ENCODE data around the gene PRKG1.

Gene PRKG1

GRCh38 chr10:51760864-51761640 lies 686.8 kb downstream of the PRKG1 start:
- no CpG with 5 or more reads among the region's 4 CpGs for WGBS, 2 donors (ENCODE audit: extremely low coverage in 2 of 2, insufficient read length in 2 of 2, insufficient replicate concordance in 1 of 2)
- Histone ChIP-seq H3K9me3 (replicated peaks in 1 of 2; ENCODE audit: control insufficient read depth in 2 of 2, insufficient read depth in 1 of 2, low read depth in 1 of 2, low read length in 2 of 2) (peaks cover 0 to under 1% of the 10 kb centered on the region in 2 donors), H3K23ac (ENCODE audit: low read depth, low read length, poor library complexity) (no peak overlapping the region), H2BK15ac (ENCODE audit: low read length) (no peak overlapping the region), H3K9ac (ENCODE audit: low read depth, low read length, poor library complexity) (no peak overlapping the region), H4K91ac (ENCODE audit: low read depth, low read length, poor library complexity) (no peak overlapping the region), H3K4me1 (ENCODE audit: control insufficient read depth in 2 of 2, insufficient read depth in 1 of 2, low read depth in 1 of 2, low read length in 2 of 2) (no peaks in the 10 kb centered on the region), H3K18ac (ENCODE audit: low read length) (no peak overlapping the region), H2AK5ac (ENCODE audit: low read depth, low read length) (no peak overlapping the region), H3K79me1 (ENCODE audit: low read depth, low read length) (no peaks in the 10 kb centered on the region), H2BK12ac (ENCODE audit: low read length) (no peak overlapping the region), H2BK120ac (ENCODE audit: low read depth, low read length) (no peak overlapping the region), H2BK5ac (ENCODE audit: low read length) (no peak overlapping the region), H3K4me2 (ENCODE audit: insufficient read depth, low read length, poor library complexity, severe bottlenecking) (no peak overlapping the region), H3K14ac (ENCODE audit: low read length) (no peak overlapping the region), H4K8ac (ENCODE audit: low read depth, low read length) (no peak overlapping the region), H3K4me3 (ENCODE audit: low read length in 2 of 2) (no peak overlapping the region), H3K27ac (replicated peaks; ENCODE audit: low read length) (no peak overlapping the region), H2AFZ (ENCODE audit: low read length) (no peak overlapping the region), H3K27me3 (ENCODE audit: control insufficient read depth in 3 of 3, insufficient read depth in 3 of 3, low read depth in 1 of 3, low read length in 3 of 3) (no peaks in the 10 kb centered on the region), H3K4ac (ENCODE audit: low read length) (no peak overlapping the region), H3K36me3 (replicated peaks in 1 of 2; ENCODE audit: control insufficient read depth in 2 of 2, insufficient read depth in 2 of 2, low read length in 2 of 2) (no peaks in the 10 kb centered on the region)
- DNase-seq (ENCODE audit: low spot score): no peak

DNA sequence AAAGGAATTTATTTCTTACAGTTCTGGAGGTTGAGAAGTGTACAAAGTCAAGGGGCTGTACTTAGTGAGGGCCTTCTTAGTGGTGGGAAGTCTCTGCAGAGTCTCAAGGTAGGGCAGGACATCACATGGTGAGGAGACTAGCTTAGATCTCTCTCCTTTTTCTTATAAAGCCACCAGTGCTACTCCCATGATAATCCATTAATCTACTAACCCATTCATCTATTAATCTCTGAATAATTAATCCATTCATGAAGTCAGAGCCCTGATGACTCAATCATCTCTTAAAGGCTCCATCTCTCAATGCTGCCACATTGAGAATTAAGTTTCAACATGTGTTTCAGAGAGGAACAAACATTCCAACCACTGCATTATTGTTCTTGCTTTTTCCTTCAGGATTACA lies 689.5 kb downstream of the PRKG1 start:
- H3K9ac ChIP-seq (ENCODE audit: low read depth, low read length, poor library complexity): no peak overlapping the region
- no peak overlapping the region for H3K4me2 ChIP-seq (ENCODE audit: insufficient read depth, low read length, poor library complexity, severe bottlenecking)
- no peak overlapping the region for H3K18ac ChIP-seq (ENCODE audit: low read length)
- H3K4ac ChIP-seq (ENCODE audit: low read length): no peak overlapping the region
- H3K27ac ChIP-seq (replicated peaks; ENCODE audit: low read length): no peak overlapping the region
- H2AFZ ChIP-seq (ENCODE audit: low read length): no peak overlapping the region
- peaks cover 0 to 2% of the 10 kb centered on the region in 2 donors for H3K9me3 ChIP-seq (replicated peaks in 1 of 2; ENCODE audit: control insufficient read depth in 2 of 2, insufficient read depth in 1 of 2, low read depth in 1 of 2, low read length in 2 of 2)
- no peak for DNase-seq (ENCODE audit: low spot score)
- H2BK5ac ChIP-seq (ENCODE audit: low read length): no peak overlapping the region
- H3K79me1 ChIP-seq (ENCODE audit: low read depth, low read length): no peaks in the 10 kb centered on the region
- no peak overlapping the region for H2AK5ac ChIP-seq (ENCODE audit: low read depth, low read length)
- no peak overlapping the region for H2BK15ac ChIP-seq (ENCODE audit: low read length)
- no peak overlapping the region for H3K14ac ChIP-seq (ENCODE audit: low read length)
- no peaks in the 10 kb centered on the region for H3K4me1 ChIP-seq (ENCODE audit: control insufficient read depth in 2 of 2, insufficient read depth in 1 of 2, low read depth in 1 of 2, low read length in 2 of 2)
- no peak overlapping the region for H3K4me3 ChIP-seq (ENCODE audit: low read length in 2 of 2)
- H3K36me3 ChIP-seq (replicated peaks in 1 of 2; ENCODE audit: control insufficient read depth in 2 of 2, insufficient read depth in 2 of 2, low read length in 2 of 2): no peaks in the 10 kb centered on the region
- no peak overlapping the region for H4K91ac ChIP-seq (ENCODE audit: low read depth, low read length, poor library complexity)
- H4K8ac ChIP-seq (ENCODE audit: low read depth, low read length): no peak overlapping the region
- no peak overlapping the region for H2BK12ac ChIP-seq (ENCODE audit: low read length)
- no peak overlapping the region for H2BK120ac ChIP-seq (ENCODE audit: low read depth, low read length)
- peaks cover 0 to 2% (median 0%) of the 10 kb centered on the region in 3 experiments for H3K27me3 ChIP-seq (ENCODE audit: control insufficient read depth in 3 of 3, insufficient read depth in 3 of 3, low read depth in 1 of 3, low read length in 3 of 3)
- H3K23ac ChIP-seq (ENCODE audit: low read depth, low read length, poor library complexity): no peak overlapping the region

- no peak for DNase-seq (ENCODE audit: low spot score)
Observed at GRCh38 chr10:51765284-51765971, 691.1 kb downstream of the PRKG1 start.

DNA sequence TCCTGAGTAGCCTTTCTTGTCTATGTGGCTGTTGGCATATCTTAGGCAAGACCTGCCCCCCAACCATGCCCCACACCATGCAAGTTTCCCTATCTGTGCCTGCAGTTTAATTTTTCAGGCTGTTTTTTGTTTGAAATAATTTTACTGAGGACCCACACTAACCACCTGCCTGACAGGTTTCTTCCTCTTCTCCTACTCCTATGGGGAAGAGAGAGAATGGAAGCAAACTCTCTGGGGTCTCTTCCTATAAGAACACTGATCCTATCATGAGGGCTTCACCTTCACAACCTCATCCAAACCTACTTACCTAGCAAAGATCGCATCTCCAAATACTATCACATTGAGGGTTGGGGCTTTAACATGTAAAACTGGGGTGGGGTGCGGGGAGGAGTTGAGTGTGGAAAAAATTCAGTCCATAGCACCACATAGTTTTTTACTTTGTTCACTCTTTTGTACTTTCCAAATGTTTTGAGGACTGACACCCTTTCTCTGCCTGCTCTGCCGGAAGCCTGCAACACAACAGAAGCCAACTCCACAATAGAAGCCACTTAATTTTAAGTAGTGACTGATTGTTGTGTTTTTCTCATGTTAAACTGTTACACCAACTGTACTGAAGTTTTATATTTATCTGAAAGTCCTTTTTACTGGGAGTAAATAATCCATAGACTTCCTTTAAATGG lies 692.3 kb downstream of the PRKG1 start:
- no peaks in the 10 kb centered on the region for H3K4me1 ChIP-seq (ENCODE audit: control insufficient read depth in 2 of 2, insufficient read depth in 1 of 2, low read depth in 1 of 2, low read length in 2 of 2)
- no peak overlapping the region for H2BK120ac ChIP-seq (ENCODE audit: low read depth, low read length)
- H3K79me1 ChIP-seq (ENCODE audit: low read depth, low read length): no peaks in the 10 kb centered on the region
- DNase-seq (ENCODE audit: low spot score): no peak
- H3K18ac ChIP-seq (ENCODE audit: low read length): no peak overlapping the region
- H3K9me3 ChIP-seq (replicated peaks in 1 of 2; ENCODE audit: control insufficient read depth in 2 of 2, insufficient read depth in 1 of 2, low read depth in 1 of 2, low read length in 2 of 2): peaks cover 0 to 2% of the 10 kb centered on the region in 2 donors
- no peak overlapping the region for H3K4me3 ChIP-seq (ENCODE audit: low read length in 2 of 2)
- H4K91ac ChIP-seq (ENCODE audit: low read depth, low read length, poor library complexity): no peak overlapping the region
- no peaks in the 10 kb centered on the region for H3K36me3 ChIP-seq (replicated peaks in 1 of 2; ENCODE audit: control insufficient read depth in 2 of 2, insufficient read depth in 2 of 2, low read length in 2 of 2)
- H3K4me2 ChIP-seq (ENCODE audit: insufficient read depth, low read length, poor library complexity, severe bottlenecking): no peak overlapping the region
- H2BK15ac ChIP-seq (ENCODE audit: low read length): no peak overlapping the region
- H2AK5ac ChIP-seq (ENCODE audit: low read depth, low read length): no peak overlapping the region
- no peak overlapping the region for H3K14ac ChIP-seq (ENCODE audit: low read length)
- H2BK12ac ChIP-seq (ENCODE audit: low read length): no peak overlapping the region
- no peak overlapping the region for H2BK5ac ChIP-seq (ENCODE audit: low read length)
- H3K9ac ChIP-seq (ENCODE audit: low read depth, low read length, poor library complexity): no peak overlapping the region
- H4K8ac ChIP-seq (ENCODE audit: low read depth, low read length): no peak overlapping the region
- no peak overlapping the region for H3K23ac ChIP-seq (ENCODE audit: low read depth, low read length, poor library complexity)
- WGBS, 2 donors (ENCODE audit: extremely low coverage in 2 of 2, insufficient read length in 2 of 2, insufficient replicate concordance in 1 of 2): no CpG with 5 or more reads among the region's 3 CpGs
- no peak overlapping the region for H2AFZ ChIP-seq (ENCODE audit: low read length)
- no peak overlapping the region for H3K4ac ChIP-seq (ENCODE audit: low read length)
- H3K27ac ChIP-seq (replicated peaks; ENCODE audit: low read length): no peak overlapping the region
- H3K27me3 ChIP-seq (ENCODE audit: control insufficient read depth in 3 of 3, insufficient read depth in 3 of 3, low read depth in 1 of 3, low read length in 3 of 3): peaks cover 0 to 2% (median 0%) of the 10 kb centered on the region in 3 experiments

More at GRCh38 chr10:51765284-51765971, 691.1 kb downstream of the PRKG1 start:
- Histone ChIP-seq H3K36me3 (replicated peaks in 1 of 2; ENCODE audit: control insufficient read depth in 2 of 2, insufficient read depth in 2 of 2, low read length in 2 of 2) (no peaks in the 10 kb centered on the region), H3K23ac (ENCODE audit: low read depth, low read length, poor library complexity) (no peak overlapping the region), H3K9ac (ENCODE audit: low read depth, low read length, poor library complexity) (no peak overlapping the region), H3K4me3 (ENCODE audit: low read length in 2 of 2) (no peak overlapping the region), H3K79me1 (ENCODE audit: low read depth, low read length) (no peaks in the 10 kb centered on the region), H3K14ac (ENCODE audit: low read length) (no peak overlapping the region), H3K4ac (ENCODE audit: low read length) (no peak overlapping the region), H3K9me3 (replicated peaks in 1 of 2; ENCODE audit: control insufficient read depth in 2 of 2, insufficient read depth in 1 of 2, low read depth in 1 of 2, low read length in 2 of 2) (peaks cover 0 to 2% of the 10 kb centered on the region in 2 donors), H3K4me1 (ENCODE audit: control insufficient read depth in 2 of 2, insufficient read depth in 1 of 2, low read depth in 1 of 2, low read length in 2 of 2) (no peaks in the 10 kb centered on the region), H2BK15ac (ENCODE audit: low read length) (no peak overlapping the region), H4K91ac (ENCODE audit: low read depth, low read length, poor library complexity) (no peak overlapping the region), H2AK5ac (ENCODE audit: low read depth, low read length) (no peak overlapping the region), H3K4me2 (ENCODE audit: insufficient read depth, low read length, poor library complexity, severe bottlenecking) (no peak overlapping the region), H3K27me3 (ENCODE audit: control insufficient read depth in 3 of 3, insufficient read depth in 3 of 3, low read depth in 1 of 3, low read length in 3 of 3) (peaks cover 0 to 2% (median 0%) of the 10 kb centered on the region in 3 experiments), H2BK5ac (ENCODE audit: low read length) (no peak overlapping the region), H2BK120ac (ENCODE audit: low read depth, low read length) (no peak overlapping the region), H2BK12ac (ENCODE audit: low read length) (no peak overlapping the region), H2AFZ (ENCODE audit: low read length) (no peak overlapping the region), H4K8ac (ENCODE audit: low read depth, low read length) (no peak overlapping the region), H3K18ac (ENCODE audit: low read length) (no peak overlapping the region), H3K27ac (replicated peaks; ENCODE audit: low read length) (no peak overlapping the region)
- WGBS, 2 donors (ENCODE audit: extremely low coverage in 2 of 2, insufficient read length in 2 of 2, insufficient replicate concordance in 1 of 2): no CpG with 5 or more reads among the region's 1 CpG
